ENCODE measurements around the gene CRLF2.

Gene CRLF2

DNA sequence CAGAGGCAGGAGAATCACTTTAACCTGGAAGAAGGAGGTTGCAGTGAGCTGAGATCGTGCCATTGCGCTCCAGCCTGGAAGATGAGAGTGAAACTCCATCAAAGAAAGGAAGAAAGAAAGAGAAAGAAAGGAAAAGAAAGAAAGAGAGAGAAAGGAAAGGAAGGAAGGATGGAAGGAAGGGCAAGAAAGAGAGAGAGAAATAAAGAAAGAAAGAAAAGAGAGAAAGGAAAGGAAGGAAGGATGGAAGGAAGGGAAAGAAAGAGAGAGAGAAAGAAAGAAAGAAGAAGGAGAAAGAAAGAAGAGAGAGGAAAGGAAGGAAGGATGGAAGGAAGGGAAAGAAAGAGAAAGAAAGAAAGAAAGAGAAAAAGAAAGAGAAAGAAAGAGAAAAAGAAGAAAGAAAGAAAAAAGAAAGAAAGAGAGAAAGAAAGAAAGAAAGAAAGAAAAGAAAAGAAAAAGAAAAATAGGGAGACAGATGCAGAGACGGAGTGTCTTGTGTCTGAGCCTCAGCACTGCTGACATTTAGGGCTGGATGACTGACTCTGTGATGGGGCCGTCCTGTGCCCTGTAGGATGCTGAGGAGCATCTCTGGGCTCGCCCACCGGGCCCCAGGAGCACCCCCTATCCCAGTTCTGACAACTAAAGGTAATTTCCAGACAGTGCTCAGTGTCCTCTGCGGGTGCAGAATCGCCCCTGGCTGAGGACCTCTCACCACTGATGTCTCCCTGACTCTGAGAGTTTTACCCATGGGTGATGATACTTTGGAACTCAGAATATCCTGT is 61.7 kb downstream of the CRLF2 start:
- no peak for TF ChIP-seq CTCF (conservative IDR thresholded peaks at IDR 0.05; ENCODE audit: low read length)
- H3K4me3 ChIP-seq (ENCODE audit: low read length): no peak overlapping the region
- no peak for DNase-seq (ENCODE audit: low read depth)

GRCh38 chrX:1147611-1148515 is 64.6 kb downstream of the CRLF2 start:
- no peak for TF ChIP-seq CTCF (conservative IDR thresholded peaks at IDR 0.05; ENCODE audit: low read length)
- no peak overlapping the region for H3K4me3 ChIP-seq (ENCODE audit: low read length)
- no peak for DNase-seq (ENCODE audit: low read depth)

DNA sequence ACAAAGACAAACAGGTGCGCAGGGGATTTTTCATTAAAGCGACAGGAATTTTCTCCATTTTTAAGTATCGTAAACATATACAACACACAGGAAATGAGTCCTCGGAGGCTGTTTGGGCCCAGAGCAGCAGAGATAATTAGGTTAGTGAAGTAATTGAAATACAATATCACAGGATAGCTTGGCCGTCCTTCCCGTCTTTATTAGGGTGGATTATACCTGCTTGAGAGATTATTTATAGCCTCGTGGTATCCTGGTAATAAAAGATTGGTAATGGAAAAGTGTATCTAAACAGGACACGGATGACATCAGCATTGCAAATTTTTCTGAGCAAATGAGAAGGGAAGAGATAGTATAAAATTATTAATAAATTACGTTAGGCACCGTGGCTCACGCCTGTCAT is 68.2 kb downstream of the CRLF2 start:
- H3K4me3 ChIP-seq (ENCODE audit: low read length): no peak overlapping the region
- no peak for TF ChIP-seq CTCF (conservative IDR thresholded peaks at IDR 0.05; ENCODE audit: low read length)
- DNase-seq (ENCODE audit: low read depth): no peak
